ENCODE results near the gene KLHL42.
"Not testable (repeated sequence)": the region's sequence is repeated elsewhere in the genome, so short reads cannot be mapped to it uniquely, and the experiment has no call there.

The KLHL42 gene

DNA sequence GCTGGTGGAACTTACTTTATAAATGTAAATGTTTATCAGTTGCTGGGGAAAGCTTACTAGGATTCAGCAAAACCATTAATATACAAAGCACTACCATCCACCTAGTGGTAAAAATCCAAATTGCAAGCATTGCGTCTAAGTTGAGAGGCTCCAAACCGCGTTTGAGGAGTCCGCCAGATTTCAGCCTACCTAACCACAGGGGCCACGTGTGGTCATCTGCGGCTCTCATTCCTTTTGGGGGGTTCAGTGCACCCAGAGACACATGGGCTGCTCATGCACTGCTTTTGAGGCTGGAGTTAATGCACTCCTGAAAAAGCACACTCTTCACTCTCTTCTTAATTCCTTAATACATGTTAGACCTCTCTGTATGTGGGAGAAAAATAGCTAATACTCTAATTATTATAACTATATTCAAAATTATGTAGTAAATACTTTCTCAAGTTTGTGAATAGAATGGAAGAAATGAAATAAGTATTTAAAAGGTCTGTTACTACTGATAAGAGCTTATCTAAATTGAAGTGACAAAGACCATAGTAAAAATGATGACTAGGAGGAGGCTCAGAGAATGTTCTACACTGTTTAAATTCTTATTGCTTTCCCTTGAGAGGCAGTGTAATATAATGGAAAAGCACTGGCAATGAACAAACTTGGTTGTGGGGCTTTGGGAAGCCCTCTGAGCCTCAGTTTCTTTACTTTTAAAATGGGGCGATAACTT, 41.4 kb downstream of the KLHL42 start:
- peak in 1 of 4 experiments; percentile 3 for DNase-seq

DNA sequence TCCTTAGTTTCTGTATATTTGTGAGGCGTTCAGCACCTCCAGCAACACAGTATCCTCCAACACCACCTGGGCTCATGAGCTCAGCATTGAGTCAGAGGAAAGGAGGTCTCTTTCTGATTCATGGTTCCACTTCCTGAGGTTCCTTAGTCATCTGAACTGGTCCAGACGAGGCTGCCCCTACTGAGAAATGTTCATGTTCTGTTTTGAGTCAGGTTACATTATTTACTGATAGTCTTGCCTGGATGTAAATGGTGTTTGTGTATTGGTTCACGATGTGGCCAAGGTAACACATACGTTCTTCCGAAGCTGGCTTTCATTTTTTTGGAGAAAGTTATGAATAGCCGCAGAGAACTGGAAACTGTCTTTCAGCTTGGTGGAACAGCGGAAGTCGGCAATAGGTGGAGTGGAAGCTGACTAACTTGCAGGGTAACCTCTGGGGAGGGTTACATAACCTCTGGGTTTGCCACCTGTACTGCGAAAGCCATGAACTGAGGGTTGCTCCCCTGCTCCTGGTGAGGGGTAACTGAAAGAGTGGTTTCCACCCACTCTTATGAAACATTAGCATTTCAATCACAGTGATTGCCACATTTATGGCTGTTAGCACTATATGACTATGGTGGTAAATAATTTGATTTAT, 42.2 kb downstream of the KLHL42 start:
- no peak for DNase-seq

DNA sequence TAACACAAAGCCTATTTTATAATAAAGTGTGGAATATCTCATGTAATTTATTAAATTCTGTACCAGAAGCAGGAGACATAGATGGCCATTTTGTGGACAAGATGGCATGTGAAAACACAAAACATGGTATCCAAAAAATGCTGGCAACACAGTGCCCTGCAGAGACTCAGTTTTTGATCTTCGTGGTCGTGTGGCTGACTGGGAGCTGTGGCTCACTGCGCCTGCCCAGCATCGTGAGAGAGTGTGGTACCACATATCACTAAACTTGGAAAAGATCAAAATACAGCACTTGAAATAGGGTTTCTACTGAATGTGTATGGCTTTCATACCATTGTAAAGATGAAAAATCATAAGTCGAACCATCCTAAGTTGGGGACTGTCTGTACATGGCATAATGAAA, 43.0 kb downstream of the KLHL42 start:
- no peak for DNase-seq

DNA sequence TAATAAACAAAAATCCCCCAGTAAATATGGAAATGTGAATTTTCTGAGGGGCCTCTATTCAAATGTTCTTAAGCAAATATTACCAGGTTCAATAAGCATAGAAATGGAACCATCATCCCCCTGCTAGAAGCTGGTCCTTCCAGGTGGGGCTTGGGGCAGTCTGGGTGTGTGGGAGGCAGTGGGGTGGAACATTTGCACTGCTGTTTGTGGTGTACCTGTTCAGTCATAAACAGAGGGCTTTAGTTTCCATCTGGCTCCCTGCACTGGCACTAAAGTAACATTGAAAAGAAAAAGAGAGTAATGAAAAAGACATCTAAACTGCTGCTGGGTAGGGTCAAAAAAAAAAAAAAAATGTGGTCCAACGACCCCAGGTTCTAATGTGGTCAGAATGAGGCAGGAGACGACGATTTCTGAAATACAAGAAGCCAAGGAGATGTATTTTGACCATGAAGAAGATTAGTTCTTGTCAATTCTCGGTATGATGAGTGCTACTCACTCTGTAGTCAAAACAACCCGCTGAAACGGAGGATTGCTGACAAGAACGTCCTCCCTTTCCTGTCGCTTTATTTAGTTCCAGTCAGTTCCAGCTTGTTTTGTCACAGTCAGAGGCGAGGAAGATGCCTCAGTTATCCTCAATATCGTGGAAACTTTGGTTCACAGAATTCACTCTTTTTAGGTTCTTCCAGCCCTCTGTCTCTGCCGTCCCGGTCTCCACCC, 44.3 kb downstream of the KLHL42 start:
- DNase-seq, result no peak

GRCh38 chr12:27826076-27826475, 46.0 kb downstream of the KLHL42 start:
- no peak for DNase-seq

DNA sequence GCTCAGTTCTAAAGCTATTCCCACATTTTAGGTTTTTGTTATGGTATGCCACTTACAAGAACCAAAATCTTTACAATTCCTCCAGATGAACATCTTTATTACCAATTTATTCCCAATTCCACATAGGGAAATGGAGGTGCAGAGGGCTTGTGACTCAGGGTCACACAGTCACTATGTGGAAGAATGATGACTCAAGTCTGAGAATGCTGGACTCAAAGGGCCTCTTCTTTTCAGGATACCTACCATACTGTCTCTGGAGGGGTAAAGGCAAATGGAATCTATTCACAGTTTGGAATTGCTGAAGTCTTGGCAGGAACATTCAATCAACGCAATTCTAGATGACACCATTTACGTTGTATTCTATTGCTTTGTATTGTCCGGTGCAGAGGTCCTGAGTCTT, 48.2 kb downstream of the KLHL42 start:
- DNase-seq, result no peak

GRCh38 chr12:27838543-27839185, 58.6 kb downstream of the KLHL42 start:
- no peak for DNase-seq

DNA sequence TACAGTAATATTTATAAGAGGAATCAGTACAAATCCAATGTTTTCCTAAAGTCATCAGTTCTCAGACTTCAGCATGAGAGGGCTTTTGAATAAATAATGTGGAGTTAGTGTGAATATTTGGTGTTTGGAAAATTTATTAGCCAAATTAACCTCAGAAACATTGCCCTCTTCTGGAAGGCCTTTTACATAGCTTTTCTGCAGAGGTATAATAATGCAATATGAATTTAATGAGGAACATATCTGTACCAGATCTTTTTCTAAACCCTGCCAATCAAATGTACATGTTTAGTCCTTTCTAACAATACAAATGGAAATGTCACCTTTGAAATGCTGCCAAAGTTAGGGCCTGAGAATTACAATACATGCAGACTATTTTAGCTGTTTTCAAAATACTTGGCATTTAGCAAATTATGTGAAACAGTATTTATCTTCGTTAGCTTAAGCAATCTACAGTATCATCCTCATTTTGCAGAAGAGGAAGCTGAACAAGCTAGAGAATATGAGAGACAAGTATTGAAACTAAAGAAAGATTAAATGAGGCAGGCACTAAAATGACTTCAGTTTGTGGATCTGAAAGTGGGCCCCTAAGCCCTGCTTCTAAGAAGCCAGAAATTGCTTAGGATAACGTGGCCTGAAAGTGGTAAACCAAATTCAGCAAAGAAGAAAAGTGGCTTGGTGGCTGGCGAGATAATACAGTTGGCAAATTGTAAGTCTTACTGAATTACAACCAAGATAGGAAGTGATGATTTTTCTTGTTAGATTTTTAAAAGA, 60.4 kb downstream of the KLHL42 start:
- DNase-seq, result no peak

DNA sequence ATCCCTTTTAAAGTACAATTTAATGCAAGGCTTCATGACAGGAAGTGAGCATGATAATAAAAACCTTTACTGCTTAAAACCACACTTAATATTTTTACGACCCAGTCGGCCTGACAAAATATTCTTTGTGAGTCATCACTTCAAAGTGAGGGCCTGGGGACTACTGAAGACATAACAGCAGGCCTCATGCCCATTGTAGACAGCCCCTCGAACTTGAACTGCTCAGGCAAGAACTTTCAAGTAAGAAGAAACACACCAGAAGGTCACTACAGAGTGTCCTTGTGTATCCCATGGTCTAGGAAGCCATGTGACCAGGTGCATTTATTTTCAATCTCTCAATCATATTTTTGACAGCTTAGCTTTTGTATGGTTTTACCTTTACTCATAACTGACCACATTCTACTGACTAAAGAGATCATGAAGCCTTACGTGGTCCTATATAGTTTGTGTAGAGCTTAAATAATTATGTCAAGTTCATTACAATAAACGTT, 61.4 kb downstream of the KLHL42 start:
- no peak for DNase-seq

DNA sequence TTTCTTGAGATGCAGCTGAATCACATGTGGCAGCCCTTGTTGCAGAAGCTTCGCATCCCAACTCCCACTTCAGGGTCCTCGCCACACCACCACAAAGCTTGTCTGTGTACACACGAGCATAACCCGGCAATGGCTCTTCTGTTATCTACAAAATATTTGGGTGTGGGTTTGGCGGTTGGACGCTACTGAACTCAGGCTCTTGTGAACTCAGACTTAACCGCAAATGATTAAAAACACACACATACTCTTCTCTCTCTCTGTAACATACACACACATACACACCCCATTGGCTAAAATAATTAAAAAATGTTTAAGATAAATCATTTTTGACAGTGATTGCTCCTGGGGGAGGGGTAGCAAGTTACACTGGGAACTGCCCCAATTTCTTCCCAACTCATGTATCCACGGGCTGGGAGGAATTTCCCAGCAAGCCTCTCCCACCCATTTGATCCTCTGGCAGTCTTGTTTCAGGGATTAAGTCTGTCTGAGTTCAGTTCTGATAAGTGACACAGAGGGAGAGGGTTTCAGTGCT, 63.7 kb downstream of the KLHL42 start:
- no peak for DNase-seq

GRCh38 chr12:27844366-27845090, 64.5 kb downstream of the KLHL42 start:
- no peak for DNase-seq

GRCh38 chr12:27845187-27845586, 65.2 kb downstream of the KLHL42 start:
- no peak for DNase-seq

GRCh38 chr12:27845706-27846105, 65.7 kb downstream of the KLHL42 start:
- DNase-seq, result not testable (repeated sequence)

DNA sequence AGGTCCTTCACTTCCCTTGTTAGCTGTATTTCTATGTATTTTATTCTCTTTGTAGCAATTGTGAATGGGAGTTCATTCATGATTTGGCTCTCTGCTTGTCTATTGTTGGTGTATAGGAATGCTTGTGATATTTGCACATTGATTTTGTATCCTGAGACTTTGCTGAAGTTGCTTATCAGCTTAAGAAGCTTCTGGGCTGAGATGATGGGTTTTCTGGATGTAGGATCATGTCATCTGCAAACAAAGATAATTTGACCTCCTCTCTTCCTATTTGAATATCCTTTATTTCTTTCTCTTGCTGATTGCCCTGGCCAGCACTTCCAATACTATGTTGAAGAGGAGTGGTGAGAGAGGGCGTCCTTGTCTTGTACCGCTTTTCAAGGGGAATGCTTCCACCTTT, 67.3 kb downstream of the KLHL42 start:
- DNase-seq, result not testable (repeated sequence)

DNA sequence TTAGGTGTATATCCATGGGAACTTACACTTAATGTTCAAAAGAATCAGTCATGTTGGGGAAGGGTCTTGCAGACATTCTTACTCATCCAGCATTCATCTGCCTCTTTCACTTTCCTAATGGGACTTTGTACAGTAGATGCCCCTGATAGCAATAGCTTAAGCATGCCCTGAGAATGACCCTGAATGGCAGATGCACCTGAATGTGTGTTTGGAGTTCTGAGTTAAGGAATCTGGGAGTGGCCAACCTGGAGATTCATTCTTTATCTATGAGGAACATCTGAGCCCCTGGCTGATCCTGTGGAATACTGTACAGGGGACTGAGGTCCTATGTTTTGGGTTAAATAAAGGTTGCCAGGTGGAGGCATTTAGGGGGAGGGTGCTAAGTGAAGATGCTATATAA, 71.3 kb downstream of the KLHL42 start:
- no peak for DNase-seq

DNA sequence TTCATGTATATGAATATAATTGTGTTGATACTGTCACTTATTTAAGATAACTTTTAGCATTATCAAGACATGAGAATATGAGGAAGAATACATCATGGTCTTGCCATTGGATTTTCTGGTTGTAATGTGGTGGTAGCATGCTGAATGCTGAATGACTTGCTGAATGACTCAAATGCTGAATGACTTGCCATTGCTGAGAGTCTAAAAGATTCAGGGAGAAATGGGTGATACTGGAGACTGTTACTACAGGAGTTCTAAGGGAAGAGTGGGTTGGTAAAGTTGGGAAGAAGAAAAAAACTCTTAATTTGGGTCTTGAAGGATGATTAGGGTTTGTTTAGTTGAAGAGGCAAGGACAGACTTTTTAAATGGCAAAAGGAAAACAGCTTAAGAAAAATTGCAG, 72.1 kb downstream of the KLHL42 start:
- DNase-seq, result no peak

Measured in activated naive CD4-positive, alpha-beta T cell (primary cell).